GM19438 (cell line): ENCODE measurements around the gene RNF17.
"Not testable (repeated sequence)": the region's sequence is repeated elsewhere in the genome, so short reads cannot be mapped to it uniquely, and the experiment has no call there.

Source experiments
- ATAC-seq: cut with Tn5 transposase; IDR thresholded peaks from one replicate; pipeline ENCODE4 v1.9.1; 2021; ENCODE audit warnings: low read depth; ENCODE audit not compliant: unreplicated experiment

RNF17 gene

GRCh38 chr13:24763596-24764275 is at the start of gene RNF17:
TSS of gene RNF17 (plus strand) at chr13:24764169. CDS start at chr13:24764204, 35 bp downstream.
- ATAC-seq, result no peak

- no peak for ATAC-seq
Observed at GRCh38 chr13:24716011-24716410, 48.0 kb upstream of the RNF17 start.

- ATAC-seq, result no peak
Observed at GRCh38 chr13:24716446-24716845, 47.5 kb upstream of the RNF17 start.

- no peak for ATAC-seq
Observed at GRCh38 chr13:24717217-24717616, 46.8 kb upstream of the RNF17 start.

- no peak for ATAC-seq
Observed at GRCh38 chr13:24718192-24718965, 45.6 kb upstream of the RNF17 start.

- ATAC-seq, result no peak
Observed at GRCh38 chr13:24719139-24719538, 44.8 kb upstream of the RNF17 start.

GRCh38 chr13:24723206-24723605 is 40.8 kb upstream of the RNF17 start:
- no peak for ATAC-seq

GRCh38 chr13:24724714-24725113 is 39.3 kb upstream of the RNF17 start:
- no peak for ATAC-seq

GRCh38 chr13:24725379-24725778 is 38.6 kb upstream of the RNF17 start:
- ATAC-seq, result no peak

GRCh38 chr13:24727731-24728601 is 36.0 kb upstream of the RNF17 start:
- peak; percentile 74 for ATAC-seq

GRCh38 chr13:24730873-24731567 is 32.9 kb upstream of the RNF17 start:
- not testable (repeated sequence) for ATAC-seq

- no peak for ATAC-seq
Observed at GRCh38 chr13:24734950-24735349, 29.0 kb upstream of the RNF17 start.

- ATAC-seq, result no peak
Observed at GRCh38 chr13:24737042-24737441, 26.9 kb upstream of the RNF17 start.

GRCh38 chr13:24738366-24738847 is 25.6 kb upstream of the RNF17 start:
- no peak for ATAC-seq

GRCh38 chr13:24740014-24740890 is 23.7 kb upstream of the RNF17 start:
- ATAC-seq, result no peak

- ATAC-seq, result no peak
Observed at GRCh38 chr13:24741016-24741662, 22.8 kb upstream of the RNF17 start.

- no peak for ATAC-seq
Observed at GRCh38 chr13:24741791-24742190, 22.2 kb upstream of the RNF17 start.

- ATAC-seq, result no peak
Observed at GRCh38 chr13:24742294-24742693, 21.7 kb upstream of the RNF17 start.

- no peak for ATAC-seq
Observed at GRCh38 chr13:24742977-24743376, 21.0 kb upstream of the RNF17 start.
